Measurements from ENCODE around the gene ARHGAP36.
A peak's percentile ranks its signal among the peaks of the same experiment; 100 is the strongest.

DNA sequence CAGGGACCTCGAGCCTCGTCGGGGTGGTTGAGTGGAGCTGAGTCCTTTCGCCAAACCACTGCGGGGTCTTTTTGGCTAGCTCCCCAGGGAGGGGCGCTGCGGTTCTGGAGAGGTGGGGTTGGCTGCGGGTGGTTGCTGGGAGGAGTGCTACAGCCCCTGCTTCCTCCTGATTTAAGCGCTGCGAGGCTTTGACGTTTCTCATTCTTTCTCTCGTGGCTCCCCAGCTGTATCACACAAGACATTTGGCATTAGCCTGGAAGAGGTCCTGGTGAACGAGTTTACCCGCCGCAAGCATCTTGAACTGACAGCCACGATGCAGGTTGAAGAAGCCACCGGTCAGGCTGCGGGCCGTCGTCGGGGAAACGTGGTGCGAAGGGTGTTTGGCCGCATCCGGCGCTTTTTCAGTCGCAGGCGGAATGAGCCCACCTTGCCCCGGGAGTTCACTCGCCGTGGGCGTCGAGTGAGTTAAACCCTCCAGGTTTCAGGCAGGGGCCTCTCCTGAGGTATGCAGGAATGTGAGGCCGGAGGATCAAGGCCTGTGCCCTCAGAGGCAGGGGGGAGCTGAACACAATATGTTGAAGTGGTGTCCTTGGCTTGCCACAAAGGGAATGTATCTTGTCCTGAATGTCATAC lies 25.5 kb downstream of the ARHGAP36 start:
- no peak for TF ChIP-seq CHD2 (IDR thresholded peaks at IDR 0.05; ENCODE audit: low read length)
- TF ChIP-seq JUN (IDR thresholded peaks at IDR 0.05; ENCODE audit: low read depth, low read length), result no peak
- no peak for TF ChIP-seq SRF (IDR thresholded peaks at IDR 0.05; ENCODE audit: low read depth, low read length)
- no peak for TF ChIP-seq JUND (IDR thresholded peaks at IDR 0.05; ENCODE audit: low read length)
- TF ChIP-seq, protein P1, sequence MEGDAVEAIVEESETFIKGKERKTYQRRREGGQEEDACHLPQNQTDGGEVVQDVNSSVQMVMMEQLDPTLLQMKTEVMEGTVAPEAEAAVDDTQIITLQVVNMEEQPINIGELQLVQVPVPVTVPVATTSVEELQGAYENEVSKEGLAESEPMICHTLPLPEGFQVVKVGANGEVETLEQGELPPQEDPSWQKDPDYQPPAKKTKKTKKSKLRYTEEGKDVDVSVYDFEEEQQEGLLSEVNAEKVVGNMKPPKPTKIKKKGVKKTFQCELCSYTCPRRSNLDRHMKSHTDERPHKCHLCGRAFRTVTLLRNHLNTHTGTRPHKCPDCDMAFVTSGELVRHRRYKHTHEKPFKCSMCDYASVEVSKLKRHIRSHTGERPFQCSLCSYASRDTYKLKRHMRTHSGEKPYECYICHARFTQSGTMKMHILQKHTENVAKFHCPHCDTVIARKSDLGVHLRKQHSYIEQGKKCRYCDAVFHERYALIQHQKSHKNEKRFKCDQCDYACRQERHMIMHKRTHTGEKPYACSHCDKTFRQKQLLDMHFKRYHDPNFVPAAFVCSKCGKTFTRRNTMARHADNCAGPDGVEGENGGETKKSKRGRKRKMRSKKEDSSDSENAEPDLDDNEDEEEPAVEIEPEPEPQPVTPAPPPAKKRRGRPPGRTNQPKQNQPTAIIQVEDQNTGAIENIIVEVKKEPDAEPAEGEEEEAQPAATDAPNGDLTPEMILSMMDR (IDR thresholded peaks at IDR 0.05; ENCODE audit: control extremely low read depth in 1 of 3, insufficient read depth in 1 of 3, low read depth in 1 of 3, low read length in 3 of 3), result no peak
- TF ChIP-seq RAD21 (IDR thresholded peaks at IDR 0.05 in 1 of 2, conservative IDR thresholded peaks at IDR 0.05 in 1 of 2; ENCODE audit: low read depth in 2 of 2, low read length in 2 of 2), result no peak
- no peak for TF ChIP-seq POLR2AphosphoS5 (IDR thresholded peaks at IDR 0.05; ENCODE audit: low read depth, low read length)
- peak; percentile 50 for TF ChIP-seq EZH2 (IDR thresholded peaks at IDR 0.05; ENCODE audit: low read depth, low read length, severe bottlenecking)
- TF ChIP-seq ZNF274 (IDR thresholded peaks at IDR 0.05; ENCODE audit: borderline replicate concordance, extremely low read depth, low read length), result no peak
- TF ChIP-seq EP300 (IDR thresholded peaks at IDR 0.05; ENCODE audit: borderline replicate concordance in 1 of 2, low read depth in 2 of 2, low read length in 2 of 2), result no peak
- TF ChIP-seq EGR1 (IDR thresholded peaks at IDR 0.05; ENCODE audit: borderline replicate concordance, low read depth, low read length), result no peak
- TF ChIP-seq BACH1 (IDR thresholded peaks at IDR 0.05; ENCODE audit: low read length), result no peak
